Kidney (tissue), 14 donors: Measurements from ENCODE around the gene TRIM41. TPM values are rescaled to one million over a fixed set of nuclear protein-coding genes. Genes with fewer than 3 reads are reported as not detected.

ENCODE experiments used
- DNase-seq, 5 donors: peaks; one replicate each; pipeline ENCODE4 v3.0.0-alpha.2; 2013 to 2020
- FAIRE-seq: peaks from 2 replicates; lab custom pipeline; 2012; peaks lifted over from hg19 to GRCh38; lab: Jason Lieb, UNC
- H3K27ac ChIP-seq, 2 donors: one replicate each; pipeline ENCODE4 v1.7.0; 2013; ENCODE audit warnings: low read depth in 2 of 2, low read length in 2 of 2, inconsistent platforms in 1 of 2
- H3K27me3 ChIP-seq: one replicate; pipeline ENCODE4 v1.7.1; 2013; ENCODE audit warnings: low read length, inconsistent platforms; ENCODE audit not compliant: control insufficient read depth, insufficient read depth
- H3K36me3 ChIP-seq, 3 donors: one replicate each; pipeline versions ENCODE4 v1.7.0 to v1.7.1; 2013; ENCODE audit warnings: low read length in 3 of 3, control low read depth in 1 of 3, inconsistent platforms in 1 of 3; ENCODE audit not compliant: insufficient read depth in 3 of 3, control insufficient read depth in 2 of 3
- H3K4me1 ChIP-seq, 3 donors: one replicate each; pipeline versions ENCODE4 v1.7.0 to v1.7.1; 2013; ENCODE audit warnings: low read length in 3 of 3, inconsistent platforms in 1 of 3, low read depth in 1 of 3; ENCODE audit not compliant: control insufficient read depth in 2 of 3, insufficient read depth in 2 of 3
- H3K4me3 ChIP-seq, 3 donors: one replicate each; pipeline versions ENCODE4 v1.7.0 to v1.8.1; 2013; ENCODE audit warnings: low read length in 3 of 3, control low read depth in 1 of 3, inconsistent platforms in 1 of 3
- H3K9ac ChIP-seq, 3 donors: one replicate each; pipeline versions ENCODE4 v1.7.0 to v1.7.1; 2013; ENCODE audit warnings: low read length in 3 of 3, control low read depth in 1 of 3, inconsistent platforms in 1 of 3
- H3K9me3 ChIP-seq, 3 donors: one replicate each; pipeline versions ENCODE4 v1.7.0 to v1.7.1; 2013; ENCODE audit warnings: low read length in 3 of 3, control low read depth in 1 of 3, inconsistent platforms in 1 of 3; ENCODE audit not compliant: control insufficient read depth in 2 of 3, insufficient read depth in 1 of 3
- intact Hi-C: fragments of 100-400 bp; cut with DNase I; formaldehyde crosslinking; loops from one replicate; pipeline ENCODE4 v1.11.1; 2022
- polyA plus RNA-seq: library from polyadenylated mRNA; stranded (reverse); fragments of 350-450 nt; fragmentation: Illumina TruSeq; extraction: RNeasy Lipid Tissue Mini Kit (QIAGEN cat#74804); gene quantifications from one replicate; pipeline ENCODE4 v1.2.3, GENCODE V29; 2014; ENCODE audit warnings: low read depth, low replicate concordance; ENCODE audit not compliant: insufficient read depth
- total RNA-seq: library from RNA; stranded (reverse); fragmentation: NEBNext Ultra II Directional; extraction: Animal tissue kit (Norgen Biotek cat#: 25700); gene quantifications from one replicate; pipeline ENCODE4 v1.2.1, GENCODE V29; 2021
- TF ChIP-seq, protein P1 (sequence below): IDR thresholded peaks from 3 replicates; pipeline ENCODE4 v1.5.1; 2012; ENCODE audit warnings: mild to moderate bottlenecking, moderate library complexity, borderline replicate concordance; ENCODE audit not compliant: insufficient read depth; ENCODE audit errors: extremely low read depth
- donor health status: control.
- donor health status: control.
- donor health status: control.
- donor health status: control.
- donor health status: control.
- donor health status: DM: yes; HTN: yes; CAD: no.
- donor health status: Normal renal cell carcinoma (clear cell type).

TRIM41 gene
- total and polyA plus RNA-seq, 2 donors from 2014 or later = 21.8 to 34.9 TPM

DNA sequence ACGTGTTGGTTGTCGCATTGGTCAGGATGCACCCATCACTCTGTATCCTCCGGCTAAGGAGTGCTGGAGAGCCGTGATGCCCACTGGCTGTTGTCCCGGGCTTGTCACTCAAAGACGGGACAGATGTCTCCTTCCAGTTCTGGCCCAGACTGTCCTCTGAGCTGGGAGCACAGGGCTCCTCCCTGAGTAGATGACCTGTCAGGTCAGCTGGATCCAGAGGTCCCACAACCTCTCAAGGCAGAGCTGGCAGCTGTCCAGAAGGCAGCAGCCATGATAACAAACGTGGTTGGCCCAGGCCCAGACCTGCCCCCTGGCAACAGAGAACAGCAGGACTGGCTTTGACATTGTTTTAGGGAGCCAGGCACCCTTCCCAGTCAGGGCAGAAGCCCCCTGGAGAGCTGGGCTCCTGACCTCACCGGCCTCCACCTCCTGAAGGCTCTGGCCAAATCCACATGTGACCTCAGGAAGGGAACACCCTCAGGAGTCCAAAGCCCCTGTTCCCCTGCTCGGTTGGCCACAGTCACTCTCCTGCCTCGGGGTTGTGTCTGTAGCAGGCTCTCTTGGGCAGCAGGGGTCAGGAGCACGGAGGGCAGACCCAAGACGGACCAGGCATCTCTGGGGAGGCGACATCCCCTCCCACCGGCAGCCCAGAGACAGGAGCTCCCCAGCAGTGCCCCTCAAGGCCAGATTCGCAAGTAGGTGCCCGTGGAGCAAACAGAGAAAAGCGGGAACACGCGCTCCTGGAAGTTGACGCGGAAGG lies 28.4 kb upstream of the TRIM41 start:
- H3K4me3 ChIP-seq = no peak overlapping the region
- H3K27ac ChIP-seq = no peak overlapping the region
- no peaks in the 10 kb centered on the region for H3K9me3 ChIP-seq
- H3K4me1 ChIP-seq = peaks cover 0 to 8% (median 6%) of the 10 kb centered on the region in 3 donors
- DNase-seq (no peak), FAIRE-seq (no peak)
- TF ChIP-seq, protein P1, sequence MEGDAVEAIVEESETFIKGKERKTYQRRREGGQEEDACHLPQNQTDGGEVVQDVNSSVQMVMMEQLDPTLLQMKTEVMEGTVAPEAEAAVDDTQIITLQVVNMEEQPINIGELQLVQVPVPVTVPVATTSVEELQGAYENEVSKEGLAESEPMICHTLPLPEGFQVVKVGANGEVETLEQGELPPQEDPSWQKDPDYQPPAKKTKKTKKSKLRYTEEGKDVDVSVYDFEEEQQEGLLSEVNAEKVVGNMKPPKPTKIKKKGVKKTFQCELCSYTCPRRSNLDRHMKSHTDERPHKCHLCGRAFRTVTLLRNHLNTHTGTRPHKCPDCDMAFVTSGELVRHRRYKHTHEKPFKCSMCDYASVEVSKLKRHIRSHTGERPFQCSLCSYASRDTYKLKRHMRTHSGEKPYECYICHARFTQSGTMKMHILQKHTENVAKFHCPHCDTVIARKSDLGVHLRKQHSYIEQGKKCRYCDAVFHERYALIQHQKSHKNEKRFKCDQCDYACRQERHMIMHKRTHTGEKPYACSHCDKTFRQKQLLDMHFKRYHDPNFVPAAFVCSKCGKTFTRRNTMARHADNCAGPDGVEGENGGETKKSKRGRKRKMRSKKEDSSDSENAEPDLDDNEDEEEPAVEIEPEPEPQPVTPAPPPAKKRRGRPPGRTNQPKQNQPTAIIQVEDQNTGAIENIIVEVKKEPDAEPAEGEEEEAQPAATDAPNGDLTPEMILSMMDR = no peak
- no peaks in the 10 kb centered on the region for H3K27me3 ChIP-seq
- no peaks in the 10 kb centered on the region for H3K36me3 ChIP-seq
- intact Hi-C loops = no loop called here
- no peak overlapping the region for H3K9ac ChIP-seq

DNA sequence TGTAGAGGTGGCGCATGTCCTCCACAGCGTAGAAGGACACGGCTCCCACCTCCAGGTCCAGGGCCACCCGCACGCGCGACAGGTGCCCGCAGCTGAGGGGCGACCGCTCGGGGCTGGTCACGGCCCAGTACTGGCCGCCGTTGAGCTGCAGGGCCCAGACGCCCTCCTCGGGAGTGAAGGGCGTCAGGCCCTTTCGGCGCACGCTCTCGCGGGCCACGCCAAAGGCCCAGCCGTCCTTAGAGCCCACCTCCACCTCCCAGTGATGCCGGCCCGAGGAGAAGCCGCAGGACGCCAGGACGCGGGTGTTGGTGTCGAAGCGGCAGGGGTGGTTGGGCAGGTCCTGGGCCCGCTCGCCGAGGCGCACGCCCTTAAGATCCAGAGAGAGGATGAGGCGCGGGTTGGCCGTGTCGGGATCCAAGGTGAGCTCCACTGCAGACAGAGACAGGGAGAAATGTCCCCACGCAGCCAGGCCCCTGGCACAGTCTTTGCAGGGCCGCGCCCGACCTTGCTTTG lies 27.8 kb upstream of the TRIM41 start:
- FAIRE-seq (no peak), DNase-seq (no peak)
- no peak overlapping the region for H3K4me3 ChIP-seq
- intact Hi-C loops = no loop called here
- H3K9ac ChIP-seq = no peak overlapping the region
- no peaks in the 10 kb centered on the region for H3K27me3 ChIP-seq
- H3K27ac ChIP-seq = no peak overlapping the region
- H3K9me3 ChIP-seq = no peaks in the 10 kb centered on the region
- H3K36me3 ChIP-seq = no peaks in the 10 kb centered on the region
- H3K4me1 ChIP-seq = peaks cover 0 to 6% (median 4%) of the 10 kb centered on the region in 3 donors
- TF ChIP-seq, protein P1 = no peak

DNA sequence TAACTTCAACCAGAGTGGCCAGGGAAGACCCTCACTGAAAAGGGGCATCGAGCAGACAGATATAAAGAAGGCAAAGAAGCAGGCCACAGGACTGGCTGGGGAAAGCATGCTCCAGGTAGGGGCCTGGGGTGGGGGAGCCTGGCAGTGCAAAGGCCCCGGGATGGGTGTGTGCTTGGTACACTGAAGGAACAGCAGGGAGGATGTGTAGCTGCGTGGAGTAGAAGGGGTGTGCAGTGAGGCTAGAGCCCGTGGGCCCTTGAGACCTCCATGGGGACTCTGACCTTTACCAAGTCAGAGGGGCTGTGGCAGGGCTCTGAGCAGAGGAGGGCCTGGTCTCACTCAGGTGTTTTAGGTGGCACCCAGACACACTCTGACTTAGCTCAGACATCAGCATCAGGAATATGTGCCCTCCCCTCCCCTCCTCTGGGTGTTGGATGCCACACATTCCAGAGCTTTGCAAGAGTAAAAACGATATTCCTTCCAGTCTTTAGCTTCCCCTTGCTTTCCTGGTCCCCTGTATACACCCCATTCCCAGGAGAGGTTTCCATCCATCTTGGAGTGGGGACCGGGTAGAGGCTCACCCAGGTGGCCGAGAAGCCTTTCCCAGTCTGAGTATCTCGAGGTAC lies 25.6 kb upstream of the TRIM41 start:
- FAIRE-seq = no peak
- no peak for DNase-seq
- TF ChIP-seq, protein P1 = no peak
- Histone ChIP-seq H3K27ac (no peak overlapping the region), H3K9me3 (no peaks in the 10 kb centered on the region), H3K27me3 (no peaks in the 10 kb centered on the region), H3K4me1 (peaks cover 0 to 4% (median 4%) of the 10 kb centered on the region in 3 donors), H3K36me3 (no peaks in the 10 kb centered on the region), H3K9ac (no peak overlapping the region), H3K4me3 (no peak overlapping the region)
- intact Hi-C loops = no loop called here
